Measurements from ENCODE around the gene AP4S1.

AP4S1 gene

GRCh38 chr14:31006703-31007102, 18.7 kb upstream of the AP4S1 start:
- DNase-seq (ENCODE audit: low read depth in 2 of 2) = no peak

GRCh38 chr14:31009836-31010574, 15.4 kb upstream of the AP4S1 start:
- DNase-seq (ENCODE audit: low read depth in 2 of 2) = no peak

- no peak for DNase-seq (ENCODE audit: low read depth in 2 of 2)
Observed at GRCh38 chr14:31010935-31011334, 14.5 kb upstream of the AP4S1 start.

GRCh38 chr14:31013841-31014240, 11.6 kb upstream of the AP4S1 start:
- DNase-seq (ENCODE audit: low read depth in 2 of 2) = no peak

- DNase-seq (ENCODE audit: low read depth in 2 of 2) = no peak
Observed at GRCh38 chr14:31018057-31018645, 7.3 kb upstream of the AP4S1 start.

GRCh38 chr14:31020834-31021575, 4.4 kb upstream of the AP4S1 start:
- no peak for DNase-seq (ENCODE audit: low read depth in 2 of 2)

GRCh38 chr14:31021576-31021949, 3.9 kb upstream of the AP4S1 start:
- no peak for DNase-seq (ENCODE audit: low read depth in 2 of 2)

- no peak for DNase-seq (ENCODE audit: low read depth in 2 of 2)
Observed at GRCh38 chr14:31022386-31022785, 3.1 kb upstream of the AP4S1 start.

GRCh38 chr14:31024010-31024480, 1.4 kb upstream of the AP4S1 start:
- no peak for DNase-seq (ENCODE audit: low read depth in 2 of 2)

- no peak for DNase-seq (ENCODE audit: low read depth in 2 of 2)
Observed at GRCh38 chr14:31024577-31025366, 677 bp upstream of the AP4S1 start.

- DNase-seq (ENCODE audit: low read depth in 2 of 2) = no peak
Observed at GRCh38 chr14:31026077-31026449, 614 bp downstream of the AP4S1 start, which contains the start of gene STRN3. TSS of gene STRN3 (minus strand) at chr14:31026379. CDS start at chr14:31026185, 194 bp downstream.

GRCh38 chr14:31026450-31027235, 1.2 kb downstream of the AP4S1 start:
- peak; percentile 93 for DNase-seq (ENCODE audit: low read depth in 2 of 2)

GRCh38 chr14:31027847-31028246, 2.4 kb downstream of the AP4S1 start:
- DNase-seq (ENCODE audit: low read depth in 2 of 2) = peak in 1 of 2 experiments; percentile 42

GRCh38 chr14:31029016-31029970, 3.8 kb downstream of the AP4S1 start:
- no peak for DNase-seq (ENCODE audit: low read depth in 2 of 2)

GRCh38 chr14:31030469-31030868, 5.0 kb downstream of the AP4S1 start:
- no peak for DNase-seq (ENCODE audit: low read depth in 2 of 2)

- DNase-seq (ENCODE audit: low read depth in 2 of 2) = no peak
Observed at GRCh38 chr14:31036552-31036951, 11.1 kb downstream of the AP4S1 start.

- no peak for DNase-seq (ENCODE audit: low read depth in 2 of 2)
Observed at GRCh38 chr14:31037709-31038221, 12.3 kb downstream of the AP4S1 start.

GRCh38 chr14:31038521-31039166, 13.2 kb downstream of the AP4S1 start:
- no peak for DNase-seq (ENCODE audit: low read depth in 2 of 2)

GRCh38 chr14:31042300-31042699, 16.9 kb downstream of the AP4S1 start:
- DNase-seq (ENCODE audit: low read depth in 2 of 2) = no peak
